Panc1 (cell line): ENCODE measurements around the gene CCDC116.

Experiments
- POLR2AphosphoS5 ChIP-seq: IDR thresholded peaks from 2 replicates; pipeline ENCODE4 v1.6.1; 2012; ENCODE audit warnings: mild to moderate bottlenecking, low read depth, low read length, moderate library complexity
- SIN3A ChIP-seq: IDR thresholded peaks from 2 replicates; pipeline ENCODE4 v1.6.1; 2012; ENCODE audit warnings: low read depth, mild to moderate bottlenecking, low read length, moderate library complexity, borderline replicate concordance; ENCODE audit not compliant: insufficient read depth
- TCF7L2 ChIP-seq: IDR thresholded peaks from 2 replicates; pipeline ENCODE4 v1.6.1; 2011; ENCODE audit warnings: mild to moderate bottlenecking, low read depth, low read length, inconsistent platforms
- TF ChIP-seq, protein P1 (sequence below): fragments of 450-650 bp; IDR thresholded peaks from 2 replicates; pipeline ENCODE4 v1.5.1; 2017; ENCODE audit warnings: mild to moderate bottlenecking
- TF ChIP-seq, protein P2 (sequence below), 2 experiments: IDR thresholded peaks; 2 replicates each; pipeline ENCODE4 v1.6.1; 2011 to 2012; ENCODE audit warnings: low read depth in 2 of 2, control low read depth in 1 of 2, low read length in 1 of 2, mild to moderate bottlenecking in 1 of 2, moderate library complexity in 1 of 2; ENCODE audit not compliant: insufficient read depth in 1 of 2

DNA sequence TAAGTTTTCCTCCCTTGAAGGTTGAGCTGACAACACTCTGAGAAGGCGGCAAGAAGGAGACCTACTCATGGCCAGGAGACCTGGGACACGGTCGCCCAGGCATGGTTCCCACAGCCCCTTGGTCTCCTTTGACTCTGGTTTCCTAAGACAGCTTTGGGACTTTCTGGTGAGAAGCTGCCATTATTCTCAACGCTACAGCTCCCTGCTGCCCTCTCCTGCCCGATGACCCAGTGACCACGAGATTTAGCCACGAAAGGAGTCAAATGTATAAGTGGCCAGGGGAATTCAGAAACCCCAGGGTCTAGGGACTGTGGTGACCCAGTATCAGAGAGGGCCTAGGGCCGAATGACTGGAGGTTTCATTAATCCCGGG, 8.8 kb downstream of the CCDC116 start:
- TF ChIP-seq, protein P1, sequence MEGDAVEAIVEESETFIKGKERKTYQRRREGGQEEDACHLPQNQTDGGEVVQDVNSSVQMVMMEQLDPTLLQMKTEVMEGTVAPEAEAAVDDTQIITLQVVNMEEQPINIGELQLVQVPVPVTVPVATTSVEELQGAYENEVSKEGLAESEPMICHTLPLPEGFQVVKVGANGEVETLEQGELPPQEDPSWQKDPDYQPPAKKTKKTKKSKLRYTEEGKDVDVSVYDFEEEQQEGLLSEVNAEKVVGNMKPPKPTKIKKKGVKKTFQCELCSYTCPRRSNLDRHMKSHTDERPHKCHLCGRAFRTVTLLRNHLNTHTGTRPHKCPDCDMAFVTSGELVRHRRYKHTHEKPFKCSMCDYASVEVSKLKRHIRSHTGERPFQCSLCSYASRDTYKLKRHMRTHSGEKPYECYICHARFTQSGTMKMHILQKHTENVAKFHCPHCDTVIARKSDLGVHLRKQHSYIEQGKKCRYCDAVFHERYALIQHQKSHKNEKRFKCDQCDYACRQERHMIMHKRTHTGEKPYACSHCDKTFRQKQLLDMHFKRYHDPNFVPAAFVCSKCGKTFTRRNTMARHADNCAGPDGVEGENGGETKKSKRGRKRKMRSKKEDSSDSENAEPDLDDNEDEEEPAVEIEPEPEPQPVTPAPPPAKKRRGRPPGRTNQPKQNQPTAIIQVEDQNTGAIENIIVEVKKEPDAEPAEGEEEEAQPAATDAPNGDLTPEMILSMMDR: peak; percentile 80; the same call in 1 of the 2 replicates
- no peak for TF ChIP-seq POLR2AphosphoS5
- TF ChIP-seq, protein P2, sequence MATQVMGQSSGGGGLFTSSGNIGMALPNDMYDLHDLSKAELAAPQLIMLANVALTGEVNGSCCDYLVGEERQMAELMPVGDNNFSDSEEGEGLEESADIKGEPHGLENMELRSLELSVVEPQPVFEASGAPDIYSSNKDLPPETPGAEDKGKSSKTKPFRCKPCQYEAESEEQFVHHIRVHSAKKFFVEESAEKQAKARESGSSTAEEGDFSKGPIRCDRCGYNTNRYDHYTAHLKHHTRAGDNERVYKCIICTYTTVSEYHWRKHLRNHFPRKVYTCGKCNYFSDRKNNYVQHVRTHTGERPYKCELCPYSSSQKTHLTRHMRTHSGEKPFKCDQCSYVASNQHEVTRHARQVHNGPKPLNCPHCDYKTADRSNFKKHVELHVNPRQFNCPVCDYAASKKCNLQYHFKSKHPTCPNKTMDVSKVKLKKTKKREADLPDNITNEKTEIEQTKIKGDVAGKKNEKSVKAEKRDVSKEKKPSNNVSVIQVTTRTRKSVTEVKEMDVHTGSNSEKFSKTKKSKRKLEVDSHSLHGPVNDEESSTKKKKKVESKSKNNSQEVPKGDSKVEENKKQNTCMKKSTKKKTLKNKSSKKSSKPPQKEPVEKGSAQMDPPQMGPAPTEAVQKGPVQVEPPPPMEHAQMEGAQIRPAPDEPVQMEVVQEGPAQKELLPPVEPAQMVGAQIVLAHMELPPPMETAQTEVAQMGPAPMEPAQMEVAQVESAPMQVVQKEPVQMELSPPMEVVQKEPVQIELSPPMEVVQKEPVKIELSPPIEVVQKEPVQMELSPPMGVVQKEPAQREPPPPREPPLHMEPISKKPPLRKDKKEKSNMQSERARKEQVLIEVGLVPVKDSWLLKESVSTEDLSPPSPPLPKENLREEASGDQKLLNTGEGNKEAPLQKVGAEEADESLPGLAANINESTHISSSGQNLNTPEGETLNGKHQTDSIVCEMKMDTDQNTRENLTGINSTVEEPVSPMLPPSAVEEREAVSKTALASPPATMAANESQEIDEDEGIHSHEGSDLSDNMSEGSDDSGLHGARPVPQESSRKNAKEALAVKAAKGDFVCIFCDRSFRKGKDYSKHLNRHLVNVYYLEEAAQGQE (IDR thresholded peaks at IDR 0.05; ENCODE audit: insufficient read depth in 1 of 2, low read depth in 2 of 2, low read length in 1 of 2): no peak
- no peak for TF ChIP-seq SIN3A
- TF ChIP-seq TCF7L2: no peak
